Duodenal mucosa (tissue), 2 donors: ENCODE results near the gene GNAT2.

Experiments
- H3K27ac ChIP-seq: one replicate; pipeline ENCODE4 v1.7.0; 2013; ENCODE audit warnings: low read depth, low read length
- H3K27me3 ChIP-seq, 2 donors: one replicate each; pipeline ENCODE4 v1.7.0; 2013; ENCODE audit warnings: low read length in 2 of 2, control low read depth in 1 of 2; ENCODE audit not compliant: insufficient read depth in 2 of 2, control insufficient read depth in 1 of 2
- H3K36me3 ChIP-seq, 2 donors: one replicate each; pipeline ENCODE4 v1.7.0; 2013; ENCODE audit warnings: low read length in 2 of 2, control low read depth in 1 of 2; ENCODE audit not compliant: insufficient read depth in 2 of 2, control insufficient read depth in 1 of 2
- H3K4me1 ChIP-seq, 2 donors: one replicate each; pipeline ENCODE4 v1.7.0; 2013; ENCODE audit warnings: low read length in 2 of 2, control low read depth in 1 of 2; ENCODE audit not compliant: insufficient read depth in 2 of 2, control insufficient read depth in 1 of 2
- H3K4me3 ChIP-seq, 2 donors: one replicate each; pipeline ENCODE4 v1.7.0; 2013; ENCODE audit warnings: low read length in 2 of 2, low read depth in 1 of 2
- H3K9ac ChIP-seq, 2 donors: one replicate each; pipeline ENCODE4 v1.7.0; 2013; ENCODE audit warnings: low read length in 2 of 2, low read depth in 1 of 2
- H3K9me3 ChIP-seq, 2 donors: one replicate each; pipeline ENCODE4 v1.7.0; 2013; ENCODE audit warnings: low read length in 2 of 2, control low read depth in 1 of 2; ENCODE audit not compliant: control insufficient read depth in 1 of 2

The GNAT2 gene

DNA sequence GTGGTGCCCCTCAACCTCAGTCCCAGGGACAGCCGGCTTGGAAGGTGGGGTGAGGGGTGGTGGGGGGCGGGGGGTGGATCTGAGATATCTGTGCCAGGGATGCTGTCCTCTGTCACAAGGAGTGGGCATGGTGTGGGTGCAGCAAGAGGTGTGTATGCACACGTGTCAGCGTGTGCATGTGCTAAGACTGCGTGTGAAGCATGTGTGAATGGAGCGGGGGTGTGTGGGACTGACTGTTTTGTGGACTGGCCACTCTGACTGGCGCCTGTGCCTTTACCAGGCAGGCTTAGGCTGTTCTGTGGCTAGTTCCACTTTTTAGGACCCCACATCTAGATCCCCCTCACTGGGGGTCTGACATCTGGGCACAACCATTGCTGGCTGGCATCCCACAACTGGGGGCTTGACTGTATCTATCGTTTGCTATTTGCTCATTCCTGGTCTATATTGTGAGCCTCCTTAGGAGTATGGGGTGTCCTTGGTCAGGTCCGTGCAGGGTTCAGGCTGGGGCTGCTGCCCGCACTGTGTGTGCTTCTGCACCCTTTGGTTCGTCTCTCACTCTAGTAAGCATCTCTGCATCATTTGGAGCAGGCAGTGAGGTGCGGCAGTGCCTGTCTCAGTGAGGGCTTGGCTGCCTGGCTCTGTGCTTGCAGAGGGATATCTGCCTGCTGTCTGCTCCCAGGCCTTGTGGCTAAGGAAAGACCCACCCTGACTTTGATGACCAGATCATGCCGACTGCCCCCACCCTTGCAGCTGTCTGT is 2.1 kb upstream of the GNAT2 start:
- Histone ChIP-seq H3K27me3 (no peaks in the 10 kb centered on the region), H3K4me1 (peaks cover 57% of the 10 kb centered on the region in 2 donors), H3K36me3 (peaks cover under 1 to 14% of the 10 kb centered on the region in 2 donors), H3K9me3 (no peaks in the 10 kb centered on the region), H3K4me3 (peak overlapping the region; percentile 89 to 98), H3K9ac (peak overlapping the region; percentile 62 to 70), H3K27ac (no peak overlapping the region)

DNA sequence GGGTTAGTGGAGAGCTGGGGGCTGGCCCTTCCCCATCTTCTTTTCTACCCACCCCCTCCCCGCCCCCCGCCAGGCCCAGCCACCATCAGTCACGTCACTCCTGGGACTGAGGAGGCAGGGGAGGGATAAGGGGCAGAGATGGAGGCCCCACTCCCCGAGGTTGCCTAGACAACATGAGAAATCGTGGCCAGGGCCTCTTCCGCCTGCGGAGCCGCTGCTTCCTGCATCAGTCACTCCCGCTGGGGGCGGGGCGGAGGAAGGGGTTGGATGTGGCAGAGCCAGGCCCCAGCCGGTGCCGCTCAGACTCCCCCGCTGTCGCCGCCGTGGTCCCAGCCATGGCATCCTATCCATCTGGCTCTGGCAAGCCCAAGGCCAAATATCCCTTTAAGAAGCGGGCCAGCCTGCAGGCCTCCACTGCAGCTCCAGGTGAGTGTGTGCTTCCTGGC is 1.4 kb upstream of the GNAT2 start:
- H3K36me3 ChIP-seq, result peaks cover 0 to 7% of the 10 kb centered on the region in 2 donors
- peaks cover 60 to 64% of the 10 kb centered on the region in 2 donors for H3K4me1 ChIP-seq
- peak overlapping the region; percentile 74 for H3K27ac ChIP-seq
- H3K4me3 ChIP-seq, result peak overlapping the region; percentile 89 to 98
- H3K9me3 ChIP-seq, result no peaks in the 10 kb centered on the region
- no peaks in the 10 kb centered on the region for H3K27me3 ChIP-seq
- peak overlapping the region; percentile 79 to 93 for H3K9ac ChIP-seq

- H3K4me3 ChIP-seq, result peak overlapping the region; percentile 89 to 98
- H3K36me3 ChIP-seq, result peaks cover 0 to 2% of the 10 kb centered on the region in 2 donors
- H3K4me1 ChIP-seq, result peaks cover 60 to 66% of the 10 kb centered on the region in 2 donors
- peak overlapping the region; percentile 74 for H3K27ac ChIP-seq
- peak overlapping the region; percentile 79 to 93 for H3K9ac ChIP-seq
- H3K9me3 ChIP-seq, result no peaks in the 10 kb centered on the region
- no peaks in the 10 kb centered on the region for H3K27me3 ChIP-seq
These were observed 980 bp upstream of the GNAT2 start for GRCh38 chr1:109620401-109620791.

GRCh38 chr1:109618661-109619575 is 498 bp downstream of the GNAT2 start:
- Histone ChIP-seq H3K36me3 (no peaks in the 10 kb centered on the region), H3K27me3 (no peaks in the 10 kb centered on the region), H3K9ac (peak overlapping the region; percentile 23 to 79), H3K4me1 (peaks cover 56 to 71% of the 10 kb centered on the region in 2 donors), H3K4me3 (peak overlapping the region; percentile 89 to 98), H3K9me3 (no peaks in the 10 kb centered on the region), H3K27ac (peak overlapping the region; percentile 74)

DNA sequence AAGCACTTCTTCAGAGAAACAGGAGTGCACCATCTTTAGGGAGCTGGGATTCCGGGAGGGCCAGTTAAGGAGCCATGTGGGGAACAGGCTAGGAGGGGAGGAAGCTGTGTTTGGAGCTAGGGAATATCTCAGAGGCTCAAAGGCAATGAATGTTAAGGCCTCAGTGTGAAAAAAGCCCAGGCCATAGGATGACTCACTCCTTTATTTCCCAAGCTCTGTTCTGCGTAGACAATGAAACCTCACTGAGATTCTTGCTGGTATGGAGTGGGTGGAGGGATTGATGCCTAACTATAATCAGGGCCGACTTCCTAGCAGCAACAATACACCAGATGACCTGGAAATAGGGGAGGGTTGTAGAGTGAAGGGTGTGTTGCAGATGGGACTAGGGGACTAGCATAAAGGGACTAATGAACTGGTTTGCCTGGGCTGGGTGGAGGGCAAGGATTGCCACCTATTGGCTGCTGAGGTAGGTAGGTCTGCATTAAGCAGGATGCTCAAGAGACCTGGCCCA is 2.1 kb downstream of the GNAT2 start:
- H3K27ac ChIP-seq, result no peak overlapping the region
- H3K9me3 ChIP-seq, result no peaks in the 10 kb centered on the region
- H3K27me3 ChIP-seq, result no peaks in the 10 kb centered on the region
- no peak overlapping the region for H3K4me3 ChIP-seq
- no peaks in the 10 kb centered on the region for H3K36me3 ChIP-seq
- no peak overlapping the region for H3K9ac ChIP-seq
- peaks cover 48 to 62% of the 10 kb centered on the region in 2 donors for H3K4me1 ChIP-seq

DNA sequence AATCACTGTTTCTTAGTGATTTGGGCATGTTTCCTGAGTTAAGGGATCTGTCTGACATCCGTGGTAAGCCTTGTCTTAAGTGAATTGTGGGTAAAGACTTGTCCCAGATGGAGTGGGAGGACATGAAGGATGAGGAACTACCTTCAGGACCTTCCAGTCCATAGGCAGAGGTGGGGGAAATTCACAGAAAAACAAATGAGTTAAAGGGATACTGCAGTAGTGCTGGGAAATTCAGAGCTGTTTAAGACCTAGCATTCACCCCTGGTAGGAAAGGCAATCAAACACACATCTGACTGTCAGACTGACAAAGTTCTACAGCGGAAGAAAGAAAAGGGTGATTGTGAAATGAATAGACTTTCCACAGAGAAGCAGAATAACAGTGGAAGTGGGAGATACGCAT is 3.0 kb downstream of the GNAT2 start:
- Histone ChIP-seq H3K4me1 (peaks cover 39 to 52% of the 10 kb centered on the region in 2 donors), H3K9me3 (no peaks in the 10 kb centered on the region), H3K4me3 (no peak overlapping the region), H3K9ac (no peak overlapping the region), H3K27me3 (no peaks in the 10 kb centered on the region), H3K27ac (peak overlapping the region; percentile 23), H3K36me3 (no peaks in the 10 kb centered on the region)

DNA sequence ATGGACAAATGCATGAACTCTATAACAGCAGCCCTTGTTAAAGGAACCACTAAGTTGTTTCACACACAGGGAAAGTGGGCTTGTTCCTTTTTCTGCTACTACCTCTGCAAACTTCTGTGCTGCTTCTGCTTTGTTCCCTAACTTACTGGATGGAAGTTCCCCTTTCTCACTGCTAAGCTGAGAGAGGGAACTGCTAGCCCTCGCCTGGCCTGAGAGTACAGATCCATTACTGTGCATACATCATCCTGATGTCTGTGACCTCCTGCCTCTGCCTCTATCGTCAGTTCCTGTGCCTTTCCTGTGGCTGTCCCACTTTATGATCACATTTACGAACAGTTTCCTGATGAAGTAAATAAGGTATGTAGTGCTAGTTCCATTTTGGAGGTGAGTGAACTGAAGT is 3.5 kb downstream of the GNAT2 start:
- H3K36me3 ChIP-seq, result no peaks in the 10 kb centered on the region
- H3K27me3 ChIP-seq, result no peaks in the 10 kb centered on the region
- peak overlapping the region; percentile 23 for H3K27ac ChIP-seq
- peaks cover 34 to 52% of the 10 kb centered on the region in 2 donors for H3K4me1 ChIP-seq
- H3K9ac ChIP-seq, result no peak overlapping the region
- H3K9me3 ChIP-seq, result no peaks in the 10 kb centered on the region
- H3K4me3 ChIP-seq, result no peak overlapping the region

DNA sequence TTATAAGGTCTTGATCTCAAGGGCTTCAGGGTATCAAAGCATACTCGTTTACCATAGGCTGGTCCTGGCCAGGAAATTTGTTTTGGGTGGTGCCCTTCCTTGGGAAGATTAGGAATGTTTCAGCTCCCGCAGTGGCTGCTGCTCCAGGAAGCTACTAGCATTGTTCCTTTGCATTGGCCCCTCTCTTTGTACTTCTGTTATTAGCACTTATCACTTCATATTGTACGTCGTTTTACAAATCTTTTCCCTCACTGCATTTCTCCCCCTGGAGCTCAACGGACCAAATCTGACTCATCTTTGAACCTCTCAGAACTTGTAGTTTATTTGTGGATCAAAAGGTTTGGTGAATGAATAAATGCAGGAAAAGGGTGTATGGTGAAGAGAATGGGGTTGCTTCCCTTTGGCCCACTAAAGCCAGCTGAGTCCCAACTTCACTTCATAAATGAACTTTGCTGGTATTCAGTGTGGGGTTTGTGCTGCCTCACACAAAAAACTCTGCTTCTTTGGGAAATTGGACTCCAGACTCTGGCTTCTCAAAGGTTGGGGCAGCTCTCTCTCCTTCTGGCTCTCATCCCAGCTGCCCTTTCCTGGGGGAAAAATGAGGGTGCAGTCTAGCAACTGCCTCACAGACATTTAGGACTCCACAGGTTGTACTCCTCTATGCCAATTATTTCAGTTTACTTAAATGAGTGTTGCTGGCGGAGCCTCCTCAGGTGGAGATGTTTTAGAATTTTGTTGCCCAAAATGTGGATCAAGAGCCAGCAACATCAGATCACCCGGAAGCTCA is 5.9 kb downstream of the GNAT2 start:
- Histone ChIP-seq H3K36me3 (no peaks in the 10 kb centered on the region), H3K9ac (no peak overlapping the region), H3K27me3 (no peaks in the 10 kb centered on the region), H3K9me3 (no peaks in the 10 kb centered on the region), H3K27ac (no peak overlapping the region), H3K4me1 (peaks cover 25 to 42% of the 10 kb centered on the region in 2 donors), H3K4me3 (no peak overlapping the region)

GRCh38 chr1:109611308-109611990 is 8.0 kb downstream of the GNAT2 start:
- Histone ChIP-seq H3K9ac (no peak overlapping the region), H3K9me3 (no peaks in the 10 kb centered on the region), H3K27ac (no peak overlapping the region), H3K4me1 (peaks cover 13 to 22% of the 10 kb centered on the region in 2 donors), H3K4me3 (no peak overlapping the region), H3K36me3 (no peaks in the 10 kb centered on the region), H3K27me3 (no peaks in the 10 kb centered on the region)
